ENCODE measurements around the gene SFRP2.

SFRP2 gene

GRCh38 chr4:153750197-153750817, 38.6 kb downstream of the SFRP2 start:
- TF ChIP-seq FOXP2 (optimal IDR thresholded peaks at IDR 0.05; ENCODE audit: borderline replicate concordance, extremely low read depth, extremely low read length, insufficient read depth) (no peak), TAF1 (IDR thresholded peaks at IDR 0.05; ENCODE audit: borderline replicate concordance, insufficient read depth, low read length) (no peak), POLR2AphosphoS5 (IDR thresholded peaks at IDR 0.05; ENCODE audit: low read depth, low read length) (no peak), REST (IDR thresholded peaks at IDR 0.05; ENCODE audit: insufficient read depth in 1 of 2, low read depth in 2 of 2, low read length in 2 of 2) (no peak), SIN3A (IDR thresholded peaks at IDR 0.05; ENCODE audit: borderline replicate concordance, insufficient read depth, low read length) (no peak)

- TF ChIP-seq POLR2AphosphoS5 (IDR thresholded peaks at IDR 0.05; ENCODE audit: low read depth, low read length) (no peak), REST (IDR thresholded peaks at IDR 0.05; ENCODE audit: insufficient read depth in 1 of 2, low read depth in 2 of 2, low read length in 2 of 2) (no peak), SIN3A (IDR thresholded peaks at IDR 0.05; ENCODE audit: borderline replicate concordance, insufficient read depth, low read length) (no peak), FOXP2 (optimal IDR thresholded peaks at IDR 0.05; ENCODE audit: borderline replicate concordance, extremely low read depth, extremely low read length, insufficient read depth) (no peak), TAF1 (IDR thresholded peaks at IDR 0.05; ENCODE audit: borderline replicate concordance, insufficient read depth, low read length) (no peak)
Observed at GRCh38 chr4:153748378-153748777, 40.5 kb downstream of the SFRP2 start.

GRCh38 chr4:153747406-153747955, 41.4 kb downstream of the SFRP2 start:
- no peak for TF ChIP-seq REST (IDR thresholded peaks at IDR 0.05; ENCODE audit: insufficient read depth in 1 of 2, low read depth in 2 of 2, low read length in 2 of 2)
- TF ChIP-seq FOXP2 (optimal IDR thresholded peaks at IDR 0.05; ENCODE audit: borderline replicate concordance, extremely low read depth, extremely low read length, insufficient read depth): no peak
- TF ChIP-seq POLR2AphosphoS5 (IDR thresholded peaks at IDR 0.05; ENCODE audit: low read depth, low read length): no peak
- no peak for TF ChIP-seq SIN3A (IDR thresholded peaks at IDR 0.05; ENCODE audit: borderline replicate concordance, insufficient read depth, low read length)
- TF ChIP-seq TAF1 (IDR thresholded peaks at IDR 0.05; ENCODE audit: borderline replicate concordance, insufficient read depth, low read length): no peak

- TF ChIP-seq TAF1 (IDR thresholded peaks at IDR 0.05; ENCODE audit: borderline replicate concordance, insufficient read depth, low read length) (no peak), SIN3A (IDR thresholded peaks at IDR 0.05; ENCODE audit: borderline replicate concordance, insufficient read depth, low read length) (no peak), FOXP2 (optimal IDR thresholded peaks at IDR 0.05; ENCODE audit: borderline replicate concordance, extremely low read depth, extremely low read length, insufficient read depth) (no peak), POLR2AphosphoS5 (IDR thresholded peaks at IDR 0.05; ENCODE audit: low read depth, low read length) (no peak), REST (IDR thresholded peaks at IDR 0.05; ENCODE audit: insufficient read depth in 1 of 2, low read depth in 2 of 2, low read length in 2 of 2) (no peak)
Observed at GRCh38 chr4:153745651-153746050, 43.2 kb downstream of the SFRP2 start.

Measured in PFSK-1 (cell line).